ENCODE results near the gene PNMA6E. TPM values are rescaled to one million over a fixed set of nuclear protein-coding genes. Genes with fewer than 3 reads are reported as not detected.

The PNMA6E gene
- total and polyA plus RNA-seq, 9 of the 15 experiments (the other 6 are each of a cell fraction or from before 2014, with no cell fraction given), result 0.03 TPM; not detected in 8

DNA sequence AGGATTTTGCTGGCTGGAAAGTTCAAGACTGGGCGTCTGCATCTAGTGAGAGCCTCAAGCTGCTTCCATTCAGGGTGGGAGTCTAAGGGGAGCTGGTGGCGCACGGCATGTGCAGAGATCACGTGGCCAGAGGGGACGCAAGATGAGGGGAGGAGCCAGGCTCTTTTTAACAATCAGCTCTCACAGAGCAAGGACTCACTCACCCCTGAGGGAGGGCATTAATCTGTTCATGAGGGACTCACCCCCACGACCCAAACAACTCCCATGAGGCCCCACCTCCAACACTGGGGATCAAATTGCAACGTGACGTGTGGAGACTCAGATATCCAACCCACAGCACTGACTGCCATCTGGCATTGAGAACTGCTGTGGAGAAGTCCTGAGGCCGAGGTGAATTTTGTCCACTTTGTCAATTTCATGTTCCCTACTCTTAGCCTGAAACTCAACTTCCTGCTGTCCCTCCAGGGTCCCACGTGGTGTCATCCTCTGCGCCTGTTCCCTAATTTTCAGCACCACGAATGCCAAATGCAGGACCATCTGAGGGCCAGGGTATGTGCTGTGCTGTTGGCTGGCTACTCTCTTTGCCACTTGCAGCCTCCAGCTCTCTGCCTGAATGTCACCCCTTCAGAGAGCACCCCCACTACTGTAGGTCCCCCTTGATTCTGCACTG is 15.8 kb upstream of the PNMA6E start (continued):
- TF ChIP-seq, protein P1, sequence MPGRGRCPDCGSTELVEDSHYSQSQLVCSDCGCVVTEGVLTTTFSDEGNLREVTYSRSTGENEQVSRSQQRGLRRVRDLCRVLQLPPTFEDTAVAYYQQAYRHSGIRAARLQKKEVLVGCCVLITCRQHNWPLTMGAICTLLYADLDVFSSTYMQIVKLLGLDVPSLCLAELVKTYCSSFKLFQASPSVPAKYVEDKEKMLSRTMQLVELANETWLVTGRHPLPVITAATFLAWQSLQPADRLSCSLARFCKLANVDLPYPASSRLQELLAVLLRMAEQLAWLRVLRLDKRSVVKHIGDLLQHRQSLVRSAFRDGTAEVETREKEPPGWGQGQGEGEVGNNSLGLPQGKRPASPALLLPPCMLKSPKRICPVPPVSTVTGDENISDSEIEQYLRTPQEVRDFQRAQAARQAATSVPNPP (IDR thresholded peaks at IDR 0.05; ENCODE audit: borderline replicate concordance, insufficient read depth, insufficient read length), result no peak
- TF ChIP-seq U2AF2 (optimal IDR thresholded peaks at IDR 0.05; ENCODE audit: low read depth, low read length), result no peak
- TF ChIP-seq CEBPG (CRISPR knock-in tag; IDR thresholded peaks at IDR 0.05), result no peak
- no peak for TF ChIP-seq CEBPG (tag; conservative IDR thresholded peaks at IDR 0.05 in 1 of 2, IDR thresholded peaks at IDR 0.05 in 1 of 2)

DNA sequence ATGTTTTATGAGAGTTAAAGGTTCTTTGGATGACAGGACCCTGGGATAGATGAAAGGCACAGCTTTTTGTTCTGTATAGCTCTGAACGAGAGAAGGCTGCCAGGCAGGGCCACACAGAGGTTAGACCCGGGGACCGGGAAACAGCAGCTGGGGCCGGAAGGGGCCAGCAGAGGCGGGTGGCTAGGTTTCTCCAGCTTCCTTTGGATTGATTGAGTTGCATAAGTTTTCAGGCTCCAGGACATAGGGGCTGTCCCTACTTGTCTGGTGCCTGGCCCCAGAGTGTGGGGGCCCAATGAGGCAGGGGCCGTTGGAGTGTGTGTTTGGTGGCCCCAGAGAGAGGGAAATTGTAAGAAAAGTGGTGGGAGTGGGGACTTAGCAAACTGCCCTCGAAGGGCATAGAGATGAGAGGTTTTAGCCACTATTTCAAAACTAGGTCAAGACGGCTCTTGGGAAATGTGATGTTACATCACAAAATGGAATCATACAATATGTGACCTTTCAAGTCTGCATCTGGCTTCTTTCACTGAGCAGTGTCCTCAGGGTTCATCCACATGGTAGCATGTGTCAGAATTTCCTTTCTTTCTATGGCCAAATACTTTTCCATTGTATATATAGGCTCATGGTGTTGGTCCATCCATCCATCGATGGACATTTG is 13.8 kb upstream of the PNMA6E start:
- Histone ChIP-seq H3K9me3 (replicated peaks; ENCODE audit: control insufficient read depth, insufficient read depth, low read depth, low read length) (no peaks in the 10 kb centered on the region), H3K9ac (ENCODE audit: insufficient read depth in 1 of 2, low read depth in 2 of 2, low read length in 2 of 2) (no peak overlapping the region), H3K9me1 (ENCODE audit: control insufficient read depth, insufficient read depth, low read length) (peaks cover 2% of the 10 kb centered on the region), H4K20me1 (replicated peaks; ENCODE audit: control insufficient read depth, insufficient read depth, low read length) (no peaks in the 10 kb centered on the region), H3K4me3 (no peak overlapping the region), H2AFZ (ENCODE audit: low read depth, low read length) (no peak overlapping the region), H3K27me3 (ENCODE audit: control insufficient read depth in 2 of 2, insufficient read depth in 2 of 2, low read length in 2 of 2) (no peaks in the 10 kb centered on the region), H3K27ac (ENCODE audit: extremely low read depth, low read depth, low read length) (no peak overlapping the region), H3K36me3 (ENCODE audit: control insufficient read depth, insufficient read depth, low read length) (peaks cover 8% of the 10 kb centered on the region; the same call in 1 of the 3 replicates), H3K79me2 (ENCODE audit: control insufficient read depth, insufficient read depth, low read length) (peaks cover 14% of the 10 kb centered on the region), H3K4me2 (ENCODE audit: insufficient read depth, low read length) (no peak overlapping the region), H3K4me1 (replicated peaks in 1 of 2; ENCODE audit: control insufficient read depth in 2 of 2, insufficient read depth in 2 of 2, low read length in 2 of 2) (peaks cover 22 to 40% of the 10 kb centered on the region in 2 experiments)
- WGBS (ENCODE audit: insufficient coverage, low coverage, missing lambda C conversion rate), result 85% methylated on average over 3 of the region's 9 CpGs
- intact Hi-C loops (cut with micrococcal nuclease) (no loop called here), in situ Hi-C loops (cut with MboI) (no loop called here)
- ATAC-seq (no peak), DNase-seq (ENCODE audit: extremely low read depth in 1 of 4, low spot score in 3 of 4) (no peak), FAIRE-seq (no peak)
- BruUV-seq (replicated peaks), result no TSS peak
- CTCF ChIA-PET (ENCODE audit: low intra/inter-chr PET ratio), result no interaction called here
- POLR2A ChIA-PET, result interaction anchor here (0.7 kb wide), 1 partner anchor 34 kb away, joined by 5 read pairs; no protein-coding TSS in a partner anchor
- TF ChIP-seq ZNF707 (CRISPR knock-in tag; conservative IDR thresholded peaks at IDR 0.05), result no peak
- TF ChIP-seq HNRNPK (IDR thresholded peaks at IDR 0.05; ENCODE audit: low read depth, low read length, poor library complexity, severe bottlenecking), result no peak
- no peak for TF ChIP-seq SRSF1 (IDR thresholded peaks at IDR 0.05; ENCODE audit: low read depth, low read length)
- no peak for TF ChIP-seq MCM3 (IDR thresholded peaks at IDR 0.05)
- TF ChIP-seq NONO (IDR thresholded peaks at IDR 0.05; ENCODE audit: low read depth in 2 of 2, low read length in 1 of 2), result no peak
- TF ChIP-seq HMGN3 (IDR thresholded peaks at IDR 0.05; ENCODE audit: borderline replicate concordance, extremely low read depth, insufficient read length, low read depth, low read length), result no peak
- TF ChIP-seq PCBP2 (IDR thresholded peaks at IDR 0.05; ENCODE audit: low read depth, low read length, poor library complexity, severe bottlenecking), result no peak
- TF ChIP-seq RFX5 (IDR thresholded peaks at IDR 0.05; ENCODE audit: low read depth, low read length), result no peak

All from K562 (cell line).